OCI-LY3 (cell line): ENCODE measurements around the gene ESRP2.

ENCODE experiments used
- H2AFZ ChIP-seq: fragments of 200-600, 300-600 bp; shearing (Covaris generic); 2 replicates; pipeline ENCODE4 v1.6.0; 2014; ENCODE audit warnings: antibody characterized with exemption, low read depth, low read length
- H3K27ac ChIP-seq: fragments of 200-600, 300-600 bp; sonication (generic); 2 replicates; pipeline ENCODE4 v1.5.1; 2014; ENCODE audit warnings: mild to moderate bottlenecking, low read length, moderate library complexity, mixed read lengths
- H3K27me3 ChIP-seq: fragments of 200-600, 300-600 bp; sonication (generic); 2 replicates; pipeline ENCODE4 v1.6.1; 2014; ENCODE audit warnings: low read depth, low read length, mixed read lengths
- H3K36me3 ChIP-seq: fragments of 200-600, 300-600 bp; sonication (generic); replicated peaks from 2 replicates; pipeline ENCODE3; 2014; ENCODE audit warnings: low read depth, low read length, mixed read lengths
- H3K4me1 ChIP-seq: fragments of 300-600, 200-600 bp; sonication (generic); 2 replicates; pipeline ENCODE4 v1.6.1; 2014; ENCODE audit warnings: low read length, mixed read lengths
- H3K4me2 ChIP-seq: fragments of 200-600, 300-600 bp; sonication (generic); 2 replicates; pipeline ENCODE4 v1.6.1; 2014; ENCODE audit warnings: low read length, mixed read lengths
- H3K4me3 ChIP-seq: fragments of 300-600, 200-600 bp; sonication (generic); 2 replicates; pipeline ENCODE4 v1.5.1; 2014; ENCODE audit warnings: antibody characterized with exemption, mild to moderate bottlenecking, low read length, moderate library complexity
- H3K79me2 ChIP-seq: fragments of 300-600, 200-600 bp; shearing (Covaris generic); 2 replicates; pipeline ENCODE4 v1.6.1; 2014; ENCODE audit warnings: mild to moderate bottlenecking, low read length, mixed read lengths
- H3K9ac ChIP-seq: fragments of 300-600, 200-600 bp; shearing (Covaris generic); 2 replicates; pipeline ENCODE4 v1.6.0; 2014; ENCODE audit warnings: mild to moderate bottlenecking, low read length, moderate library complexity
- H3K9me3 ChIP-seq: fragments of 200-600, 300-600 bp; shearing (Covaris generic); 2 replicates; pipeline ENCODE4 v1.6.1; 2014; ENCODE audit warnings: low read length, mixed read lengths; ENCODE audit not compliant: insufficient read depth
- H4K20me1 ChIP-seq: fragments of 200-600, 300-600 bp; sonication (generic); 2 replicates; pipeline ENCODE4 v1.6.1; 2016; ENCODE audit warnings: low read length, mixed read lengths; ENCODE audit not compliant: insufficient read depth
- CTCF ChIP-seq: fragments of 200-600, 300-600 bp; sonication (generic); IDR thresholded peaks from 2 replicates; pipeline ENCODE4 v1.5.1; 2014; ENCODE audit warnings: antibody characterized with exemption, low read length, low read depth
- EZH2phosphoT487 ChIP-seq: fragments of 200-600 bp; shearing (Covaris generic); IDR thresholded peaks from 2 replicates; pipeline ENCODE4 v1.6.1; 2018; ENCODE audit warnings: antibody characterized with exemption, mixed run types, low read depth

The ESRP2 gene

GRCh38 chr16:68228652-68229051 lies 7.3 kb downstream of the ESRP2 start:
- no peaks in the 10 kb centered on the region for H3K27me3 ChIP-seq
- H3K27ac ChIP-seq: no peak overlapping the region
- H2AFZ ChIP-seq: no peak overlapping the region
- no peaks in the 10 kb centered on the region for H4K20me1 ChIP-seq
- H3K4me1 ChIP-seq: no peaks in the 10 kb centered on the region
- no peaks in the 10 kb centered on the region for H3K36me3 ChIP-seq
- no peaks in the 10 kb centered on the region for H3K79me2 ChIP-seq
- no peak overlapping the region for H3K4me3 ChIP-seq
- H3K9ac ChIP-seq: no peak overlapping the region
- H3K9me3 ChIP-seq: no peaks in the 10 kb centered on the region
- TF ChIP-seq CTCF (no peak), EZH2phosphoT487 (no peak)
- H3K4me2 ChIP-seq: no peak overlapping the region

GRCh38 chr16:68227850-68228553 lies 7.9 kb downstream of the ESRP2 start:
- Histone ChIP-seq H3K9me3 (no peaks in the 10 kb centered on the region), H4K20me1 (no peaks in the 10 kb centered on the region), H3K27me3 (no peaks in the 10 kb centered on the region), H3K4me2 (no peak overlapping the region), H2AFZ (no peak overlapping the region), H3K9ac (no peak overlapping the region), H3K4me1 (no peaks in the 10 kb centered on the region), H3K36me3 (no peaks in the 10 kb centered on the region), H3K79me2 (no peaks in the 10 kb centered on the region), H3K27ac (no peak overlapping the region), H3K4me3 (no peak overlapping the region)
- TF ChIP-seq EZH2phosphoT487 (no peak), CTCF (no peak)

GRCh38 chr16:68227183-68227793 lies 8.6 kb downstream of the ESRP2 start:
- no peaks in the 10 kb centered on the region for H3K4me1 ChIP-seq
- no peaks in the 10 kb centered on the region for H3K79me2 ChIP-seq
- H3K4me3 ChIP-seq: no peak overlapping the region
- no peaks in the 10 kb centered on the region for H3K27me3 ChIP-seq
- no peak overlapping the region for H3K4me2 ChIP-seq
- TF ChIP-seq CTCF: no peak
- TF ChIP-seq EZH2phosphoT487: no peak
- no peaks in the 10 kb centered on the region for H4K20me1 ChIP-seq
- H2AFZ ChIP-seq: no peak overlapping the region
- no peaks in the 10 kb centered on the region for H3K9me3 ChIP-seq
- H3K27ac ChIP-seq: no peak overlapping the region
- H3K36me3 ChIP-seq: no peaks in the 10 kb centered on the region
- H3K9ac ChIP-seq: no peak overlapping the region

- Histone ChIP-seq H3K79me2 (no peaks in the 10 kb centered on the region), H3K4me2 (no peak overlapping the region), H4K20me1 (no peaks in the 10 kb centered on the region), H3K27me3 (no peaks in the 10 kb centered on the region), H3K27ac (no peak overlapping the region), H3K4me1 (no peaks in the 10 kb centered on the region), H3K9me3 (no peaks in the 10 kb centered on the region), H3K4me3 (no peak overlapping the region), H2AFZ (no peak overlapping the region), H3K36me3 (peaks cover 2% of the 10 kb centered on the region), H3K9ac (no peak overlapping the region)
- TF ChIP-seq CTCF (no peak), EZH2phosphoT487 (no peak)
Observed at GRCh38 chr16:68226116-68226515, 9.8 kb downstream of the ESRP2 start.
